Astrocyte (in vitro differentiated cells and primary cell): ENCODE measurements around the gene CHAF1A. TPM values are rescaled to one million over a fixed set of nuclear protein-coding genes. Genes with fewer than 3 reads are reported as not detected.

Source experiments
- DNase-seq: peaks from one replicate; pipeline ENCODE4 v3.0.0-alpha.2; 2010; ENCODE audit warnings: low read depth
- FAIRE-seq: peaks from 2 replicates; lab custom pipeline; 2011; peaks lifted over from hg19 to GRCh38; lab: Jason Lieb, UNC
- H2AFZ ChIP-seq: 2 replicates; pipeline ENCODE4 v1.6.0; 2012; ENCODE audit warnings: low read depth, low read length, inconsistent platforms
- H3K27ac ChIP-seq: 2 replicates; pipeline ENCODE4 v1.5.1; 2011; ENCODE audit warnings: low read depth, low read length, inconsistent platforms
- H3K27me3 ChIP-seq: 2 replicates; pipeline ENCODE4 v1.6.0; 2011; ENCODE audit warnings: low read length, inconsistent platforms; ENCODE audit not compliant: insufficient read depth
- H3K36me3 ChIP-seq: 2 replicates; pipeline ENCODE4 v1.5.1; 2011; ENCODE audit warnings: low read length, inconsistent platforms; ENCODE audit not compliant: insufficient read depth
- H3K4me1 ChIP-seq: 2 replicates; pipeline ENCODE4 v1.5.1; 2011; ENCODE audit warnings: low read length, inconsistent platforms; ENCODE audit not compliant: insufficient read depth
- H3K4me2 ChIP-seq: 2 replicates; pipeline ENCODE4 v1.6.0; 2012; ENCODE audit warnings: low read length, inconsistent platforms
- H3K4me3 ChIP-seq: 2 replicates; pipeline ENCODE4 v1.5.1; 2011; ENCODE audit warnings: low read depth, mild to moderate bottlenecking, low read length, inconsistent platforms; ENCODE audit not compliant: insufficient read depth
- H3K79me2 ChIP-seq: 2 replicates; pipeline ENCODE4 v1.6.0; 2012; ENCODE audit warnings: mild to moderate bottlenecking, low read length, inconsistent platforms; ENCODE audit not compliant: insufficient read depth
- H3K9ac ChIP-seq: 2 replicates; pipeline ENCODE4 v1.6.0; 2012; ENCODE audit warnings: mild to moderate bottlenecking, low read length, inconsistent platforms
- H3K9me3 ChIP-seq: 2 replicates; pipeline ENCODE4 v1.5.1; 2012; ENCODE audit warnings: low read depth, mild to moderate bottlenecking, low read length, inconsistent platforms; ENCODE audit not compliant: insufficient read depth
- H4K20me1 ChIP-seq: 2 replicates; pipeline ENCODE4 v1.6.0; 2012; ENCODE audit warnings: low read length, inconsistent platforms; ENCODE audit not compliant: insufficient read depth
- H3K27ac Mint-ChIP-seq: one replicate; pipeline ENCODE4 v1.8.0; 2021; ENCODE audit warnings: mild to moderate bottlenecking, mixed read lengths; ENCODE audit not compliant: unreplicated experiment
- H3K27me3 Mint-ChIP-seq: one replicate; pipeline ENCODE4 v1.8.0; 2021; ENCODE audit warnings: low read depth, mixed read lengths; ENCODE audit not compliant: unreplicated experiment
- H3K36me3 Mint-ChIP-seq: one replicate; pipeline ENCODE4 v1.8.0; 2021; ENCODE audit warnings: low read depth, mixed read lengths; ENCODE audit not compliant: unreplicated experiment
- H3K4me1 Mint-ChIP-seq: one replicate; pipeline ENCODE4 v1.8.0; 2021; ENCODE audit warnings: low read depth, mixed read lengths; ENCODE audit not compliant: unreplicated experiment
- H3K4me3 Mint-ChIP-seq: one replicate; pipeline ENCODE4 v1.8.0; 2021; ENCODE audit warnings: mild to moderate bottlenecking, moderate library complexity, mixed read lengths; ENCODE audit not compliant: unreplicated experiment
- H3K9me3 Mint-ChIP-seq: one replicate; pipeline ENCODE4 v1.8.0; 2021; ENCODE audit warnings: mild to moderate bottlenecking, mixed read lengths; ENCODE audit not compliant: unreplicated experiment
- EZH2 ChIP-seq: IDR thresholded peaks from 2 replicates; pipeline ENCODE4 v1.6.1; 2012; ENCODE audit warnings: mild to moderate bottlenecking, low read length, inconsistent platforms; ENCODE audit not compliant: insufficient read depth
- total RNA-seq: library from RNA; stranded (reverse); gene quantifications from 2 replicates; pipeline ENCODE4 v1.2.1, GENCODE V29; 2021
- TF ChIP-seq, protein P1 (sequence below): IDR thresholded peaks from 2 replicates; pipeline ENCODE4 v1.5.1; 2011; ENCODE audit warnings: low read depth, mild to moderate bottlenecking, inconsistent platforms, low read length, moderate library complexity; ENCODE audit not compliant: insufficient read depth

The CHAF1A gene
- total RNA-seq, 1 donor from 2014 or later, result 8.5 TPM

DNA sequence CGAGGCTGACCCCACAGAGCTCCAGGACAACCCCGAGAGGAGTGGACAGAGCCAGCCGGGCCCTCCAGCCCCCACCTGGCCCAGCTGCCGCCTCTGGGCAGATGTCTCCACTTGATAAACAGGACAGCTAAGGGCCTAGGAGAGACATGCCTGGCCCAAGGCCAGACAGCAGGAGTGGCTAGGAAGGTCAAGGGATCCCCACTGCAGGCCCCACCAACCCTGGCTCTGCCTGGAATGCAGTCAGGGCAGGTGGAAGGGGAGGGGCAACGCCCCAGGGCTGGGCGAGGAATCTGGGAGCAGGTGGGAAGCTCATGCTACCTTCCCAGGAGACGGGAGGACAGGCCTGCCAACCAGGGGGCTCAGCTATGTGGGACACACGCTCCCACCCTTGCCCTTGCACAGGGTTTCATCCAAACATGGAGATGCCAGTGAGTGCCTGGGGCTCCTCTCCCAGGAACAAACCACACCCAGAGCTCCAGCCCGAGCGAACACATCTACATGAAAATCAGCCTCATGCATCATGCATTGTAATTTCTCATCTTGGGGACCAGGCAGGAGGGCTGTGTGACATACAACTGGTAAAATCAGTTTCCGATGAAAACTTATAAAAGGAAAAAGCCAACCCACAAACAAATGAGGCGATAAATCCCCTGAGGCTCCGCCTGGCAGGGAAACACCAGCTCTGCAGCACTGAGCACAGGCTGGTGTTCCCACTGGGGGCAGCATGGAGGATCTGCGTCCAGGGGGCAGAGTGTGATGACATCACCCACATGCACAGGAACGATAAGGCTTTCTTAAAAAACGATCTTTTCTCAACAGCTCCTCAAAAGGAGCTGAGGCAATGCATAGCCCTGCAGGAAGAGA, 27.0 kb upstream of the CHAF1A start:
- Histone ChIP-seq H3K36me3 (no peaks in the 10 kb centered on the region), H3K27me3 (no peaks in the 10 kb centered on the region), H3K27ac (peak overlapping the region; percentile 74), H3K4me3 (no peak overlapping the region), H3K9me3 (no peaks in the 10 kb centered on the region), H3K9ac (peak overlapping the region; percentile 56), H3K79me2 (peaks cover 99% of the 10 kb centered on the region), H3K4me2 (peak overlapping the region; percentile 55), H2AFZ (no peak overlapping the region), H3K4me1 (peaks cover 55% of the 10 kb centered on the region), H4K20me1 (peaks cover 97% of the 10 kb centered on the region)
- TF ChIP-seq, protein P1, sequence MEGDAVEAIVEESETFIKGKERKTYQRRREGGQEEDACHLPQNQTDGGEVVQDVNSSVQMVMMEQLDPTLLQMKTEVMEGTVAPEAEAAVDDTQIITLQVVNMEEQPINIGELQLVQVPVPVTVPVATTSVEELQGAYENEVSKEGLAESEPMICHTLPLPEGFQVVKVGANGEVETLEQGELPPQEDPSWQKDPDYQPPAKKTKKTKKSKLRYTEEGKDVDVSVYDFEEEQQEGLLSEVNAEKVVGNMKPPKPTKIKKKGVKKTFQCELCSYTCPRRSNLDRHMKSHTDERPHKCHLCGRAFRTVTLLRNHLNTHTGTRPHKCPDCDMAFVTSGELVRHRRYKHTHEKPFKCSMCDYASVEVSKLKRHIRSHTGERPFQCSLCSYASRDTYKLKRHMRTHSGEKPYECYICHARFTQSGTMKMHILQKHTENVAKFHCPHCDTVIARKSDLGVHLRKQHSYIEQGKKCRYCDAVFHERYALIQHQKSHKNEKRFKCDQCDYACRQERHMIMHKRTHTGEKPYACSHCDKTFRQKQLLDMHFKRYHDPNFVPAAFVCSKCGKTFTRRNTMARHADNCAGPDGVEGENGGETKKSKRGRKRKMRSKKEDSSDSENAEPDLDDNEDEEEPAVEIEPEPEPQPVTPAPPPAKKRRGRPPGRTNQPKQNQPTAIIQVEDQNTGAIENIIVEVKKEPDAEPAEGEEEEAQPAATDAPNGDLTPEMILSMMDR, result peak; percentile 58
- no peak for TF ChIP-seq EZH2
- peaks cover 42% of the 10 kb centered on the region for H3K4me1 Mint-ChIP-seq
- DNase-seq (peak; percentile 69), FAIRE-seq (peak; percentile 45)
- peak overlapping the region; percentile 34 for H3K4me3 Mint-ChIP-seq
- H3K9me3 Mint-ChIP-seq, result no peaks in the 10 kb centered on the region
- peak overlapping the region; percentile 53 for H3K27ac Mint-ChIP-seq
- no peaks in the 10 kb centered on the region for H3K27me3 Mint-ChIP-seq
- H3K36me3 Mint-ChIP-seq, result peaks cover 13% of the 10 kb centered on the region

DNA sequence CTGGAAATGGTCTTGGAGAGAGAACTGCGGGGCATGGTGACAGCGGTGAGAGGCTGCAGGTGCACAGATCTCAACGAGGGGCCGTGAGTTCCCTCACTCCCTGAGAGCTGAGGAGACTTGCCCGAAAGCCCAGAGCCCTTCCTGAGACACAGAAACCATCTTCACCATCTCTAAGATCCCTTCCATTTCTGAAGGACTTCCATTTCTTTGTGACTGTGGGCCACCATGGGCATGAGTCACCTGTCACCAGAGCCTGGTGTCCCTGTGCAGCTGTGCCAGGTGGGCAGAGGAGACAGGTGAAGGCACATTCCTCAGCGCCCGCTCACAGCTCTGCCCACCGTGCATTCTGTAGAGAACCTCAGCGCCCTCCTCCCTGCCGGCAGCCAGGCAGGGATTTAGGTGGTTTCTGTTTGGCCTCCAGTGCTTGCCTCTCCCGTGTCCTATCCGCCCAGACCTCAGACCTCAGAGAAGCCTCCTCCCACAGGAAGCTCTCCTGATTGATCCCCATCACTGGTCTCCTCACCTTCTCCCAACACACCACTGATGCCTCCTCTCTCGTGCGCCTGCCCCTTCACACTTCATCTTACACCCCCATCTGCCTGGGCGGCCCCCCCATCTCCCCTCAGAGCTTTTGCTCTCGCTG, 26.3 kb upstream of the CHAF1A start:
- Histone ChIP-seq H3K4me3 (no peak overlapping the region), H4K20me1 (peaks cover 97% of the 10 kb centered on the region), H3K27me3 (no peaks in the 10 kb centered on the region), H3K36me3 (no peaks in the 10 kb centered on the region), H3K27ac (peak overlapping the region; percentile 3), H3K4me1 (peaks cover 56% of the 10 kb centered on the region), H3K4me2 (peak overlapping the region; percentile 55), H3K9me3 (no peaks in the 10 kb centered on the region), H3K79me2 (peaks cover 99% of the 10 kb centered on the region), H2AFZ (no peak overlapping the region), H3K9ac (peak overlapping the region; percentile 39)
- Mint-ChIP-seq H3K36me3 (peaks cover 9% of the 10 kb centered on the region), H3K4me1 (peaks cover 38% of the 10 kb centered on the region), H3K27me3 (no peaks in the 10 kb centered on the region), H3K9me3 (no peaks in the 10 kb centered on the region), H3K27ac (peak overlapping the region; percentile 53), H3K4me3 (peak overlapping the region; percentile 34)
- TF ChIP-seq, protein P1, result no peak
- TF ChIP-seq EZH2, result no peak
- FAIRE-seq (no peak), DNase-seq (no peak)
